Measurements from ENCODE around the gene SV2A.
"Not testable (repeated sequence)": the region's sequence is repeated elsewhere in the genome, so short reads cannot be mapped to it uniquely, and the experiment has no call there.

The SV2A gene

GRCh38 chr1:149917571-149918144 is at the start of gene SV2A:
SV2A (minus strand) TSS chr1:149917844; CDS start chr1:149913840, 4,004 bp downstream.
- DNase-seq (ENCODE audit: low read depth) = no peak

- DNase-seq (ENCODE audit: low read depth) = no peak
These were observed 49.4 kb upstream of the SV2A start for GRCh38 chr1:149967041-149967440.

GRCh38 chr1:149966405-149966804 is 48.8 kb upstream of the SV2A start:
- no peak for DNase-seq (ENCODE audit: low read depth)

GRCh38 chr1:149965440-149965839 is 47.8 kb upstream of the SV2A start:
- DNase-seq (ENCODE audit: low read depth) = no peak

- no peak for DNase-seq (ENCODE audit: low read depth)
These were observed 45.7 kb upstream of the SV2A start for GRCh38 chr1:149963358-149963757.

GRCh38 chr1:149962736-149963135 is 45.1 kb upstream of the SV2A start:
- no peak for DNase-seq (ENCODE audit: low read depth)

GRCh38 chr1:149962039-149962647 is 44.5 kb upstream of the SV2A start:
- DNase-seq (ENCODE audit: low read depth) = peak; percentile 46

- DNase-seq (ENCODE audit: low read depth) = not testable (repeated sequence)
These were observed 39.9 kb upstream of the SV2A start for GRCh38 chr1:149957548-149957947.

GRCh38 chr1:149949911-149950310 is 32.3 kb upstream of the SV2A start:
- no peak for DNase-seq (ENCODE audit: low read depth)

- no peak for DNase-seq (ENCODE audit: low read depth)
These were observed 27.6 kb upstream of the SV2A start for GRCh38 chr1:149945206-149945605.

GRCh38 chr1:149942885-149943284 is 25.2 kb upstream of the SV2A start:
- no peak for DNase-seq (ENCODE audit: low read depth)

- DNase-seq (ENCODE audit: low read depth) = no peak
These were observed 24.6 kb upstream of the SV2A start for GRCh38 chr1:149942207-149942606.

GRCh38 chr1:149940427-149940826 is 22.8 kb upstream of the SV2A start:
- DNase-seq (ENCODE audit: low read depth) = no peak

GRCh38 chr1:149938668-149939003 is 21.0 kb upstream of the SV2A start:
- not testable (repeated sequence) for DNase-seq (ENCODE audit: low read depth)

GRCh38 chr1:149937759-149938158 is 20.1 kb upstream of the SV2A start:
- DNase-seq (ENCODE audit: low read depth) = no peak

GRCh38 chr1:149936992-149937705 is 19.5 kb upstream of the SV2A start:
- DNase-seq (ENCODE audit: low read depth) = no peak

- DNase-seq (ENCODE audit: low read depth) = no peak
These were observed 18.7 kb upstream of the SV2A start, which contains the start of gene MTMR11 for GRCh38 chr1:149936170-149936991. MTMR11 (minus strand) TSS chr1:149936879; CDS start chr1:149936647, 232 bp downstream.

GRCh38 chr1:149934356-149934755 is 16.7 kb upstream of the SV2A start:
- DNase-seq (ENCODE audit: low read depth) = no peak

- DNase-seq (ENCODE audit: low read depth) = no peak
These were observed 15.6 kb upstream of the SV2A start for GRCh38 chr1:149933208-149933607.

- DNase-seq (ENCODE audit: low read depth) = no peak
These were observed 14.8 kb upstream of the SV2A start for GRCh38 chr1:149932474-149932873.

GRCh38 chr1:149931212-149931790 is 13.7 kb upstream of the SV2A start:
- DNase-seq (ENCODE audit: low read depth) = no peak

- no peak for DNase-seq (ENCODE audit: low read depth)
These were observed 12.2 kb upstream of the SV2A start for GRCh38 chr1:149929856-149930255.

Data from CMK (cell line).